GM12801 (cell line): Measurements from ENCODE around the gene APOBEC3B.

ENCODE experiments used
- TF ChIP-seq, protein P1 (sequence below): IDR thresholded peaks from one replicate; pipeline ENCODE4 v1.5.1; 2011; ENCODE audit warnings: control low read depth; ENCODE audit not compliant: insufficient read length; ENCODE audit errors: extremely low read depth

APOBEC3B gene

DNA sequence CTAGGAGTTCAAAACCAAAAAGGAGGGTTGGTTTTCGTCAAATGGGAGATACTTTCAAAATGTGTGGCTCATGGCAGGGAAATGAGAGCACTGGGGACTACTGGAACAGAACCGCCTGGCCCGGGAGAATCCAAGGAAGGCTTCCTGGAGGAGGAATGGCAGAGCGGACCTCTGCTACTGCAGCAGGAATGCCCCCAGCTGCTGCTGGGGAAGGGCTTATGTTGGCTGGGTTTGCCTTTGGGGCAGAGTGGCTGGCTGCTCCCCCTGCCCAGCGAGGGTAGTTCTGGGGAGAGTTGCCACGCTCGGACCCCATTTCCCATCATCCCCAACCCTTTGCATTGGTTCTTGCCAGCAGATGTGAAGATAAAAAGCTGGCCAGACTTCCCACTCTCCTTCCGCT is 35.4 kb upstream of the APOBEC3B start:
- TF ChIP-seq, protein P1, sequence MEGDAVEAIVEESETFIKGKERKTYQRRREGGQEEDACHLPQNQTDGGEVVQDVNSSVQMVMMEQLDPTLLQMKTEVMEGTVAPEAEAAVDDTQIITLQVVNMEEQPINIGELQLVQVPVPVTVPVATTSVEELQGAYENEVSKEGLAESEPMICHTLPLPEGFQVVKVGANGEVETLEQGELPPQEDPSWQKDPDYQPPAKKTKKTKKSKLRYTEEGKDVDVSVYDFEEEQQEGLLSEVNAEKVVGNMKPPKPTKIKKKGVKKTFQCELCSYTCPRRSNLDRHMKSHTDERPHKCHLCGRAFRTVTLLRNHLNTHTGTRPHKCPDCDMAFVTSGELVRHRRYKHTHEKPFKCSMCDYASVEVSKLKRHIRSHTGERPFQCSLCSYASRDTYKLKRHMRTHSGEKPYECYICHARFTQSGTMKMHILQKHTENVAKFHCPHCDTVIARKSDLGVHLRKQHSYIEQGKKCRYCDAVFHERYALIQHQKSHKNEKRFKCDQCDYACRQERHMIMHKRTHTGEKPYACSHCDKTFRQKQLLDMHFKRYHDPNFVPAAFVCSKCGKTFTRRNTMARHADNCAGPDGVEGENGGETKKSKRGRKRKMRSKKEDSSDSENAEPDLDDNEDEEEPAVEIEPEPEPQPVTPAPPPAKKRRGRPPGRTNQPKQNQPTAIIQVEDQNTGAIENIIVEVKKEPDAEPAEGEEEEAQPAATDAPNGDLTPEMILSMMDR: no peak

DNA sequence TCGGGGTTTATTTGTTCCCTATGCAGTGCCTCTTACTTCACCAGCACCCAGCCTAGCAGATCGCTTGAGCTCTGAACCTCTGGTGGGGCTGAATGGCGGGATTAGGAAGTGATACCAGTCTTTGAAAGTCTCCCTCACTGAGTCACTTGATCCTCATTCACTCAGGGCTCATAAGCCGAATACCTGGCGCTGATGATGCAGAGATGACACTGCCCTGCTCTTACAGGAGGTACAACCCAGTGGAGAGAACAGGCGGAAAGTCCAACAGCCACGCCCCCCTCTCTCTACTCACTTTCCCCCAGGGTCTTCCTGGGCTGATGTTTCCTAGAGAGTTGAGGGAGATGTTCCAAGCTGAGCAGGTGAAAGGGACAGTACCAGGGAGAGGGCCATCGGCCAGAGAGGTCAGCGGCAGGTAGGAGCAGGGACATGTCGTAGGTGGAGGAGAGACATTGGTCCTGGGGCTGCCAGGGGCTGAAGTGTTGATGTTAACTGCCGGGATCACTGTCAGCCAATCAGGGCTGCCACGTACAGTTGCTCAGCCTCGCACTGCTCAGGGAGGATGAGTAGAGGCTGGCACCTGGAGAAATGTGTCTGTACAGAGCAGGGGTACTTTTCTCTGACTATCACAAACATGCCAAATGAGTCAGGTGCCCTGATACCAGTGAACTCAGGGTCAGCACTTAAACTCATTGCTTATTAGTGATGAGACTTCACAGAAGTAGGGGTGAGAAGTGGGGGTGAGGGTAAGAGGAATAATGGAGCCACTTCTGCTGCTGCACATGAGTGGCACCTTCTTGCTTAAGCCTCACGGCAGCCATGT is 34.6 kb upstream of the APOBEC3B start:
- TF ChIP-seq, protein P1: no peak

DNA sequence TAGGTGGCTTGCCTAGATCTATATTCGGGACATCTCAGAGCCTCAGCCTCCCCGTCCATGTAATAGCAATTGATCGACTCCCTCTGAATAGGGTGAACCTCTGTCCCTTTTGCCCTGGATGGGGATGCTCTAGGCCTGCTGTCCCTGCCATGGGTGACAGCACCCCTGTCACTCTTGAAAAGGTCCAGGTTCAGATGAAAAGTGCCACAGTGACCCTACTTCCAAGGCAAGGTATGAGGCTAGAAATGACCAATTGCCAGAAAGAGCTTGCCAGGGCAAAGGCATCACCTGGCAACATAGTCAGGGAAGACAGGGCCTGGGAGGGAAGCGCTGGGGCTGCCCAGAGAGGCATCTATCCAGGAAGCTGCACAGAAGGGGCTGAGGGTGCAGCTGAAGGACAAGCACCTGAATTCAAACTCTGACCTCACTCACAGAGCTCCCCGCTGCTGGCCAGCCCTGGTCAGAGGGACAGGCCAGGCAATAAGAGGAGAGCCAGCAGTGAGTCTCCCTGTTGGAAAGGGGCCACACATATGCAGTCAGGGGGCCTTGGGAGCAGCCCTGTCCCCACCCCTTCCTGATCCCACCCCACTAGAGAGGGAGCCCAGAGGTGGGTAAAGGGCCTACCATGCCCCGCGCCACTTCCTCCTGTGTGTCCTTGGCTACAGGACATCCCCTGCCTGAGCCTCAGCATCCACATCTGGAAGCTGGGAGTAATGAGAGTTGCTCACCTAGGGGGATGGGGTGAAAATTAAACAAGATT is 33.8 kb upstream of the APOBEC3B start:
- TF ChIP-seq, protein P1: no peak

DNA sequence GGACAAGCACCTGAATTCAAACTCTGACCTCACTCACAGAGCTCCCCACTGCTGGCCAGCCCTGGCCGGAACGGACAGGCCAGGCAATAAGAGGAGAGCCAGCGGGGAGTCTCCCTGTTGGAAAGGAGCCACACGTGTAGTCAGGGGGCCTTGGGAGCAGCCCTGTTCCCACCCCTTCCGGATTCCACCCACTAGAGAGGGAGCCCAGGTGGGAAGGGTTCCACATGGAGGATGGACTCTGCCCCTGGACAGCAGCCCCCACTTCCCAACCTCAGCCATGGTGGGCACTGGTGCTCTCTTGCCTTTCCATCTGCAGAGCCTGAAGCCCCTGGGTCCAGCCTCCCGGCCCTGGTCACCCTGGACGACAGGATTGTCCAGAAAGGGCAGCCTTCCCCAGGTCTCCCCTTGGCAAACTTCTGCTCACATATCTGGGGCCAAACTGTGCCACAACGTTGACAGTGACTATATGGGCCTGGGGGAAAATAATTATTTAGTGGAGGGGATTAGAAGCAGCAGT is 32.2 kb upstream of the APOBEC3B start:
- TF ChIP-seq, protein P1: no peak

DNA sequence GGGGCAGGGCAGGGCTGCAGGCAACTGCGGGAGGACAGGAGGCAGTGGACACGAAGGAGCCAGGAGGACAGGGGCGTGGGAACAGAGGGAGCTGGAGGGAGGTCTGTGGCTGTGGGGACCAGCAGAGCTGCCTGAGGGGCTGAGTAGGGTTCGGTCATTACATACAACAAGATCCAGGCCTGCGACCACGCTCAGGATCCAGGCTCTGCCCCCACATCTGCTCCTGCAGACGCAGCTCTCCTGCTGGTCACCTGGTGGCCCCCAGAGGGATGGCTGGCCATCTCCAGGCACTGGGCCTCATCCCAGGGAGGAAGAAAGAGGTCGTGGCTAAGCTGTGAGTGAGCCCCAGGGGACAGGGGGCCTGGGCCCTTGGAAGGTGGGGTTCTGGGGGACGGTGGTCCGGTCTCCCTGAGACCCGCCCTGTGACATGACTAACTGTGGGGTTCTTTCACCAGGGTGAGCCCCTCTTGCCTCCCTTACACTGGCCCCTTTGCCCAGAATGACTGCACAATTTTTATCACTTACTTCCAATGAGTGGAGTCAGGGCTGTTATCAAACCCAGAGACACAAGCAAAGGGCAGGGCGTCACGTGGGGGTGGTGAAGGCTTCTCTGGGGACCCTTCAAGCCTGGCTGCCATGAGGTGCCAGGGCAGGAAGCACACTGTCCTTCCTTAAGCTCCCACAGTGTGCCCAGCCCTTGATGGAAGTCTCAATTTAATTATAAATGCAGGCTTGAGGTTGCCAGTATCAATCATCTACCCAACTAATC is 31.4 kb upstream of the APOBEC3B start:
- TF ChIP-seq, protein P1: no peak

DNA sequence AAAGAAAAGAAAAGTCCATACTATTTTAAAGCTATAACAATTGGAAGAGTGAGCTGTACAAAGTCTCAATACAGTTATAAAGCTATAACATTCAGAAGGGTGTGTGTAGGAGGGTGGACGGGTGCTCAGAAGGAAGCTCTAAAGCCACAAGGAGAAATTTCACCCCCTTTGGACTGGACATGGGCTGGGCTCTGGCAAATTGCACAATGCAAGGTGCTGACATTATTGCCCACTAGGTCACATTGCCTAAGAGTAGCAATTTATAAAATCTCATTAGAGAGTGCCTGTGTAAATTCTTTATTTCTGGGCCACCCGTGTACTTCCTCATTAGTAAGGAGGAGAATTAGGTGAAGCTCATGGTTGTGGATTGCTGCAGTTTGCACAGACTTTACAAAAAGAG is 30.4 kb upstream of the APOBEC3B start:
- TF ChIP-seq, protein P1: no peak
